HepG2 (cell line): ENCODE data around the gene MYL12B. TPM values are rescaled to one million over a fixed set of nuclear protein-coding genes. Genes with fewer than 3 reads are reported as not detected.

Experiments
- CREB3 ChIP-seq: sonication (generic); formaldehyde crosslinking; IDR thresholded peaks from 2 replicates; pipeline ENCODE4 v1.5.0; 2020; ENCODE audit warnings: missing genetic modification reagents
- DBP ChIP-seq: sonication (generic); formaldehyde crosslinking; IDR thresholded peaks from 2 replicates; pipeline ENCODE4 v1.4.0; 2020; ENCODE audit warnings: missing genetic modification reagents; ENCODE audit errors: not compliant biosample characterization
- ELK4 ChIP-seq: sonication (generic); formaldehyde crosslinking; IDR thresholded peaks from 2 replicates; pipeline ENCODE4 v1.9.0; 2021; ENCODE audit warnings: missing genetic modification reagents, borderline replicate concordance
- FOXM1 ChIP-seq: sonication (generic); formaldehyde crosslinking; IDR thresholded peaks from 2 replicates; pipeline ENCODE4 v1.5.0; 2020; ENCODE audit warnings: missing genetic modification reagents
- GABPA ChIP-seq, 2 experiments: IDR thresholded peaks; 2 replicates each; pipeline ENCODE4 v1.6.1; 2011 to 2016; ENCODE audit warnings: low read depth in 2 of 2, low read length in 1 of 2, missing biosample characterization in 1 of 2, missing genetic modification characterization in 1 of 2
- GRHL1 ChIP-seq: sonication (generic); formaldehyde crosslinking; conservative IDR thresholded peaks from 2 replicates; pipeline ENCODE4 v1.8.0; 2022; ENCODE audit warnings: missing genetic modification reagents
- HMGXB4 ChIP-seq, 2 experiments: sonication (generic) in 1 of 2; formaldehyde crosslinking in 1 of 2; IDR thresholded peaks; 2 replicates each; pipeline versions ENCODE4 v1.4.0 to v1.6.1; 2018 to 2020; ENCODE audit warnings: missing genetic modification reagents in 2 of 2, borderline replicate concordance in 1 of 2, low read depth in 1 of 2, mild to moderate bottlenecking in 1 of 2, missing biosample characterization in 1 of 2
- KLF16 ChIP-seq, 2 experiments: sonication (generic) in 1 of 2; formaldehyde crosslinking in 1 of 2; IDR thresholded peaks; 2 replicates each; pipeline versions ENCODE4 v1.6.1 to v1.8.0; 2016 to 2023; ENCODE audit warnings: missing genetic modification reagents in 2 of 2, missing compliant biosample characterization in 1 of 2
- MTA1 ChIP-seq: sonication (generic); formaldehyde crosslinking; IDR thresholded peaks from 2 replicates; pipeline ENCODE4 v1.4.0; 2020; ENCODE audit warnings: missing genetic modification reagents, mild to moderate bottlenecking, borderline replicate concordance
- RNF2 ChIP-seq: fragments of 450-650 bp; conservative IDR thresholded peaks from 2 replicates; pipeline ENCODE4 v1.6.1; 2016; ENCODE audit warnings: low read depth
- TMF1 ChIP-seq: sonication (generic); formaldehyde crosslinking; IDR thresholded peaks from 2 replicates; pipeline ENCODE4 v1.8.1; 2022; ENCODE audit warnings: low read depth, missing genetic modification reagents
- ZBTB26 ChIP-seq: IDR thresholded peaks from 2 replicates; pipeline ENCODE4 v1.6.1; 2016; ENCODE audit warnings: missing compliant biosample characterization, missing genetic modification reagents, borderline replicate concordance
- ZFP36L2 ChIP-seq: sonication (generic); formaldehyde crosslinking; IDR thresholded peaks from 2 replicates; pipeline ENCODE4 v1.4.0; 2020; ENCODE audit warnings: missing genetic modification reagents
- ZNF24 ChIP-seq: fragments of 450-650 bp; IDR thresholded peaks from 2 replicates; pipeline ENCODE4 v1.6.1; 2017; ENCODE audit warnings: antibody characterized with exemption, mild to moderate bottlenecking
- ZNF282 ChIP-seq: fragments of 450-650 bp; IDR thresholded peaks from 2 replicates; pipeline ENCODE4 v1.6.1; 2018; ENCODE audit not compliant: partially characterized antibody
- ZNF33A ChIP-seq: sonication (generic); formaldehyde crosslinking; IDR thresholded peaks from 2 replicates; pipeline ENCODE4 v1.5.1; 2020; ENCODE audit warnings: missing genetic modification reagents, mild to moderate bottlenecking, moderate library complexity, borderline replicate concordance
- ZNF678 ChIP-seq: sonication (generic); formaldehyde crosslinking; IDR thresholded peaks from 2 replicates; pipeline ENCODE4 v1.4.0; 2020; ENCODE audit warnings: mild to moderate bottlenecking, missing genetic modification reagents
- ZNF850 ChIP-seq: sonication (generic); formaldehyde crosslinking; conservative IDR thresholded peaks from 2 replicates; pipeline ENCODE4 v1.9.0; 2021; ENCODE audit warnings: mild to moderate bottlenecking, missing genetic modification reagents
- polyA plus RNA-seq, 8 experiments: library from polyadenylated mRNA; depleted of rRNA in 3 of 8; stranded (reverse) in 7 of 8; unstranded in 1 of 8; fragments of >200 nt; fragmentation: Illumina TruSeq in 4 of 8; extraction: Trizol in 4 of 8; gene quantifications; 2 replicates each; pipeline versions ENCODE4 v1.2.1 to v1.2.3, GENCODE V29; 2011 to 2016; ENCODE audit warnings: low read depth in 4 of 8, missing spikeins in 1 of 8, mixed read lengths in 1 of 8; ENCODE audit not compliant: insufficient read depth in 1 of 8
- total RNA-seq, 5 experiments: library from RNA; depleted of rRNA; stranded (reverse); fragments of >200 nt; fragmentation: Illumina TruSeq; extraction: Trizol; gene quantifications; 2 replicates each; pipeline ENCODE4 v1.2.3, GENCODE V29; 2016; ENCODE audit warnings: low read depth in 1 of 5

The MYL12B gene
- total and polyA plus RNA-seq, 2 of the 13 experiments (the other 11 are each of a cell fraction or from before 2014, with no cell fraction given): 265 to 340 TPM

GRCh38 chr18:3297025-3297984, 35.4 kb downstream of the MYL12B start (continued):
- TF ChIP-seq ELK4 (CRISPR knock-in tag) (no peak), GABPA (IDR thresholded peaks at IDR 0.05; ENCODE audit: low read depth, low read length) (no peak), GABPA (CRISPR knock-in tag; IDR thresholded peaks at IDR 0.05; ENCODE audit: low read depth) (peak; percentile 65), DBP (CRISPR knock-in tag) (no peak), ZNF33A (CRISPR knock-in tag) (no peak), ZNF24 (no peak), HMGXB4 (CRISPR knock-in tag; IDR thresholded peaks at IDR 0.05; ENCODE audit: borderline replicate concordance in 1 of 2, low read depth in 1 of 2) (peak; percentile 96), ZNF678 (CRISPR knock-in tag) (peak; percentile 45; the same call in 1 of the 2 replicates), GRHL1 (no peak), RNF2 (peak; percentile 40; the same call in 1 of the 2 replicates), ZNF282 (no peak), KLF16 (CRISPR knock-in tag; IDR thresholded peaks at IDR 0.05) (peak in 1 of 2 experiments; percentile 64; a peak in 2 of 4 replicates), TMF1 (CRISPR knock-in tag) (no peak), CREB3 (CRISPR knock-in tag) (no peak), ZFP36L2 (CRISPR knock-in tag) (no peak), ZNF850 (CRISPR knock-in tag) (no peak), ZBTB26 (CRISPR knock-in tag) (peak; percentile 62; the same call in 1 of the 2 replicates), FOXM1 (CRISPR knock-in tag) (no peak), MTA1 (no peak; the same call in 1 of the 2 replicates)
